LNCAP (cell line): ENCODE measurements around the gene ZBED2.

ENCODE experiments used
- CTCF ChIP-seq: fragments of 450-650 bp; IDR thresholded peaks from 2 replicates; pipeline ENCODE4 v1.5.1; 2017; ENCODE audit warnings: mild to moderate bottlenecking

Gene ZBED2

DNA sequence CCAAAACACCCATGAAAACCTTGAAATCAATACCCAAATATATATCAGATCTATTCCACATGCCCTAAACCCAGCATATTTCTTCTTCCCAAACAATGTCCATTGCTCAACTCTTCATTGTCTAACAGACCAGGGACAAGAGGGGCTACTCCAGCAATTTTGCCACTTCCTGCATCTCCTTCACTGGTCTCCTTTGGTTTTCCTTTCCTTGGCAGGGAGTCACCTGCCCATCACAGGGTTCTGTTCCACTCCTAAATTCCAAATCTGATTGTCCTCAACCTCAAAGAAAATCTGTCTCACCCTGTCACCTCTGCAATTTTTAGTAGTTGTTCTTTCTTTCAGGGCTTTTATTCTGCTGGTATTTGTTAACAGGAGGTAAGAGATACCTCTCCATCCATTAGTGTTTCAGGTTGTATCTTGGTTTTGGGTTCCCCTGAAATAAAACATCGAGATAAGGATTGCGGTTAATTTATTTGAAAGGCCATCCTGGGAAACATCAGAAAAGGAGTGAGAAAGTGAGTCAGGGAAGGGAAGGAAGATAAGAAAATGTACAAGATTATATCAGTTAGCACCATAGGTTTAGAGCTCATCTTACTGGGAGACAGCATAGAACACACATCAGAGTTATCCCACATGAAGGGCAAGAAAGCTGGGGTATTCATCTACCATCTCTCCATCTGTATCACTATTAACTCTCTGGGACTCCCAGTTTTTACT is 13.6 kb downstream of the ZBED2 start:
- TF ChIP-seq CTCF, result no peak

DNA sequence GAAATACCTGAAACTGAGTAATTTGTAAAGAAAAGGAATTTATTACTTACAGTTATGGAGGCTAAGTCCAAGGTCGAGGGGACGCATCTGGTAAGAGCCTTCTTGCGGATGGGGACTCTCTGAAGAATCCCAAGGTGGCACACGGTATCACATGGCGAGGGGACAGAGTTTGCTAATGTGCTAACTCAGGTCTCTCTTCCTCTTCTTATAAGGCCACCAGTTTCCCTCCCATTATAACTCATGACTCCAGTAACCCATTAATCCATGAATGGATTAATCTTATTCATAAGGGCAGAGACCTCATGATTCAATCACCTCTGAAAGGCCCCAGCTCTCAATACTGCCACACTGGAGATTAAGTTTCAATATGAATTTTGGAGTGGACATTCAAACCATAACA is 15.7 kb downstream of the ZBED2 start:
- TF ChIP-seq CTCF, result no peak

GRCh38 chr3:111578867-111579266 is 16.3 kb downstream of the ZBED2 start:
- TF ChIP-seq CTCF, result no peak

DNA sequence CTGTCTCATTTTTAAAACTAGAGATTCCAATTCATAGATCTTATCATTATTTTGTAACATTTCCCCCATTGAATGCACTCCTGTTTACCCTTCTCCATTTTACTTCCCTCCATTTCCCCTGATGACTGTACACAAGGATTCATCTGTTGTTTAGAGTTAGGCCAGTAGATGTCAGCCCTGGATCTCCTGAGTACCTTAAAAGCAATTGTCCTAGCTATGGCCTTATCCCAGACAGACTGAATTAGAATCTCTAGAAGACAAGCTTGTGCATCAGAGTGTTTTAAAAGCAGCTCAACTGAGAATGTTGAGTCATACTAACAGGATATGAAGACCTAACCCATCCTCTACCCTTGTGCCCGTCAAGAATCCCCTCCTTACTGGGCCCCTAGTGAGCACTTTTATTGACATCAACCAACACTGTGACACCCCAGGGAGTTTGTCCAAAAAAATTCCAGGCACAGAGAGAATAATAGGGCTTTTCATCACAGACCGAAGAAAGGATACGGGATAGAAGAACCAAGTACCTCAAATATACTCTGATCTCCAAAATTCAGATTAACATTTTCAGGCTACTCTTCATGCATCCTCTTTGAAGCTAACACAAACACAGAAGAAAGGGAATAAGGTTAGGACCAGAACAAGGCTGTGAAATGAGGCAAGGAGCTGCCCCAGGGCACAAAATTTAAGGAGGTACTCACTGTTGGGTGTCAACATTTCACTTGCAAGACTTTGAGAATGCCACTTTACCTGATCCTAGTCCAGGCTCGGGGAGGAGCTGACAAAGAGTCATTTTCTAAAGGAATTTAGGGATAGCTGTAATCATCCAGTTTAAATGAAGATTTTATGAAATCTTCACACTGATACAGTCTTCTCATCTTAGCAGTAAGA is 17.1 kb downstream of the ZBED2 start:
- peak; percentile 57; the same call in 1 of the 2 replicates for TF ChIP-seq CTCF

- TF ChIP-seq CTCF, result no peak
Observed at GRCh38 chr3:111577113-111577512, 18.0 kb downstream of the ZBED2 start.

GRCh38 chr3:111571907-111572460 is 23.2 kb downstream of the ZBED2 start:
- TF ChIP-seq CTCF, result no peak

GRCh38 chr3:111571282-111571681 is 23.9 kb downstream of the ZBED2 start:
- no peak for TF ChIP-seq CTCF
